Daoy (cell line): ENCODE measurements around the gene SMAD5. TPM values are rescaled to one million over a fixed set of nuclear protein-coding genes. Genes with fewer than 3 reads are reported as not detected.

Source experiments
- DNase-seq: peaks from one replicate; pipeline ENCODE4 v3.0.0-alpha.2; 2015; ENCODE audit warnings: low read depth
- total RNA-seq: library from RNA; depleted of rRNA; stranded (reverse); fragments of >200 nt; shearing (Covaris generic); gene quantifications from 2 replicates; pipeline ENCODE4 v1.2.3, GENCODE V29; 2014

SMAD5 gene
- total RNA-seq, 1 experiment from 2014 or later = 57.1 TPM

DNA sequence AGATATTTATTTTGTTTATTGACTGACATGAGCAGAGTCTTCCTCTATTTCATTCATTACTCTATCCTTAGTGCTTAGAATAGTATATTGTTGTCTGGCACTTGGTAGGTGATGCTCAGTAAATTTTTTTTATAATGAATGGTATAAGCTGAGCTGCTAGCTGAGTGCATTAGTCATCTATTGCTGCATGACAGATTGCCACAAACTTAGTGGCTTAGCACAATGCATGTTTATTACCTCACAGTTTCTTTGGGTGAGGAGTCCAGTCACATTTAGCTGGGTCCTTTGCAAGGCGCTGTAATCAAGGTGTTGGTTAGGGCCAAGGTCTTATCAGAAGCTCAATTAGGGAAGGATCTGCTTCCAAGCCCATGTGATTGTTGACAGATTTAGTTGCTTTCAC is 23.1 kb downstream of the SMAD5 start:
- DNase-seq = no peak

DNA sequence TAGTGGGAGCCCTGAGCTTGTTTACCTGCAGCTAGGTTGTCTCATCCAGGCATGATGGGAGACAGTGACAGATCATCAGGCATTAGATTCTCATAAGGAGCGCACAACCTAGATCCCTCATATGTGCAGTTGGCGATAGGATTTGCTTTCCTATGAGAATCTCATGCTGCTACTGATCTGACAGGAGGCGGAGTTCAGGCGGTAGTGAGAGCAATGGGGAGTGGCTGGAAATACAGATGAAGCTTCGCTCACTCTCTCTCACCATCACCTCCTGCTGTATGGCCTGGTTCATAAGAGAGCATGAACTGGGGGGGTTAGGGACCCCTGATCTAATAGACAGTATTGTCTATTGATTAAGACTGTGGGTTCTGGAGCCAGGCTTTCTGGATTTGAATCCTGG is 24.9 kb downstream of the SMAD5 start:
- no peak for DNase-seq

DNA sequence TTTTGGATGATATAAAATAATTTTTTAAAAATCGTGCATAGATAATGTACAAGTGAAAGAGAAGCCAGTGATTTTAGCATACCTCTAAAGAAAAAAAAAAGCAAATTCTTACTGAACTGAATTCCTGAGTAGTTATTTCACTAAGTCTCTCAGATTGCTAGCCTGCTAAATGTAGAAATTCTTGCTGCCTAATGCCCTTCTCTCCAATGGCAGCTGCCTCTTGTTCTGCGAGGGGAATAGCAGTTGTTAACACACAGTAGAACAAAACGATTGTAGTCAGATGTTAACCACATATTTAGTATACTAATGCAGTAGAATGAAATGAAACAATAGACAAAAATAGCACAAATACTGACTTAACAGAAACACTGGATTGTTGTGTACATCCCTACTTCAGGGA is 26.8 kb downstream of the SMAD5 start:
- DNase-seq = no peak

DNA sequence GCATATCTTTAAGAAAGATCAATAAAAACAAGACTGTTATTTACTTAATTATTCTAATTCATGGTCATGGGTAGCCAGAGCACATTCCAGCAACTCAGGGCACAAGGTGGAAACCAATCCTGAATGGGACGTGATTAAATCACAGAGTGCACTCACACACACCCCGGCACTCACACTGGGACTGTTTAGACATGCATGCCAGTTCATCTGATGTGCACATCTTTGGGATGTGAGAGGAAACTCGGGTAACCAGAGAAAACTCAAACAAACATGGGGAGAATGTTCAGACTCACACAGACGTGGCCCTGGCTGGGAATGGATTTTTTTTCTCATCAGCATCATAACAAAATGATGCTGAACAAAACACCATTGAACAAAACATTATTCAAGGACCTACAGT is 29.4 kb downstream of the SMAD5 start:
- no peak for DNase-seq

DNA sequence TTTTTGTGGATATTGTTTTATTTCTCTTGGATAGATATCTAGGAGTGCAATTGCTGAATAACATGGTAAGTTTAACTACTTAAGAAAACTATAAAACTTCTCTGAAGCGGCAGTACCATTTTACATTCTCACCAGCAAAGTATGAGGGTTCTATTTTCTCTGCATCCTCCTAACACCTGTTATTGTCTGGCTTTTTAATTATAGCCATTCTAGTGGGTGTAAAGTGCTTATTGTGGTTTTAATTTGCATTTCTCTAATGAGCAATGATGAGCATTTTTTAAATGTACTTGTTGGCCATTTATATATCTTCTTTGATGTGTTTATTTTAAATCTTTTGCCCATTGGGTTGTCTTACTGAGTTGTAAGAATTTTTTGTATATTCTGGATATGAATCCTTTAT is 31.6 kb downstream of the SMAD5 start:
- no peak for DNase-seq

DNA sequence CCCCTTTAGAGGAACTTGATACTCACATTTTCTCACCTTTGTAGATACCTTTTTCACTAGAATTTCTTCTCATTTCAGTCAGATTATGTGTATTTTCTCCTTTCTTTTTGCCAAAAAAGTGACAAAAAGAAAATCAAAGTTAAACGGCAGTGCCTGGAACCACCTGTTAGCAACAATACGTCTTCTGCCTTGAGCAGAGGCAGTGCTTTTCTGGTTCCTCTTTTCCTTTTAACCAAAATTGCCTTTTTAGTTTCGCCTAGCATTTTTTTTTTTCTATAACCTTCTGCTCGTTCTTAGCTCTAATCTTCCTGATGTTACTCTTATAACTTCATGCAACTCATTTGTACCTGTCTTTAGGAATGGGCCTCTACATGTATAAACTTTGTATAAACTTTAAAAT is 34.3 kb downstream of the SMAD5 start:
- no peak for DNase-seq

DNA sequence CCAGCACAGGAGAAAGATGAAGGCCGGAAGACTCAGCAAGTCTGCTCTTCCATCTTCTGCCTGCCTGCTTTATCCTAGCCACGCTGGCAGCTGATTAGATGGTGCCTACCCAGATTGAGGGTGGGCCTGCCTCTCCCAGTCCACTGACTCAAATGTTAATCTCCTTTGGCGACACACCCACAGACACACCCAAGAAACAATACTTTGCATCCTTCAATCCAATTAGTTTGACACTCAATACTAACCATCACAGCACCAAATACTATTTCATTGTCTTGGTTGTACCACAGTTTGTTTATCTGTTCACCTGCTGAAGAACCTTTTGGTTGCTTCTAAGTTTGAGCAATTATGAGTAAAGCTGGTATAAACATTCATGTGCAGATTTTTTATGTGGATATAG is 36.6 kb downstream of the SMAD5 start:
- DNase-seq = no peak

DNA sequence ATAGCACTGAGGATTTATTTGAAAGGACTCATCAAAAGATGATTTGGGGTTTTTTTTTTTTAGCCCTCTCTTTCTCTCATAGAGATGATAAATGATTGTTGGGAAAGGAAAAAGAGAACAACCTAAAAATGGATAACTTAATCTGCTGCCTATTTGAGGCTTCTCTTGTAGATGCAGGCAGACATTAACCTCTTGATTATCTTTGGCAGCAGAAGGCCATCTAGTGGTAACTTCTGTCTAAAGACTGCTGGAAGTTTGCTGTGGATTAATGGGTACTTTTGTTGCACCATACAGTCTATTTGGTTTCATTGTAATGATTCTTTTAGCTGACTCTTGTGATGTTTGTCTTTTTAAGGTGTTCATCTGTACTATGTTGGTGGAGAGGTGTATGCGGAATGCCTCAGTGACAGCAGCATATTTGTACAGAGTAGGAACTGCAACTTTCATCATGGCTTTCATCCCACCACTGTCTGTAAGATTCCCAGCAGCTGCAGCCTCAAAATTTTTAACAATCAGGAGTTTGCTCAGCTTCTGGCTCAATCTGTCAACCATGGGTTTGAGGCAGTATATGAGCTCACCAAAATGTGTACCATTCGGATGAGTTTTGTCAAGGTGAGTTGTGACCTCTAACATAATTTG is 41.5 kb downstream of the SMAD5 start:
- no peak for DNase-seq

DNA sequence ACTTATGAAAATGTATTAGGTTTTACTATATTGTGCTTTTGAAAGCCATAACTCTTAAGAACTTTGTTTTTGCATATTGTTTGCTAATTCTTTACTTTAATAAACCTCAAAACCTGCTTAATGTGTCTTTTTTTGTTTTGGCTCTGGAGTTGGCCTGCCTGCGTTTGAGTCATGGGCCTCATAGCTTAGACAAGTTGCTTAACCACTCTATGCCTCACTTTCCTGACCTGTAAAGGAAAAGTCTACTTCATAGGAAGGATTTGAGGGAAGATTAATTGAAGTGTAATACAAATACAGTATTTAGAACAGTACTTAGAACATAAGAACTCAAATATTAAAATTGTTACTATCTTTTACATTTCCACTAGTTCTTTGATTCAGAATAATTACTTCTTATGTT is 50.0 kb downstream of the SMAD5 start:
- DNase-seq = no peak

DNA sequence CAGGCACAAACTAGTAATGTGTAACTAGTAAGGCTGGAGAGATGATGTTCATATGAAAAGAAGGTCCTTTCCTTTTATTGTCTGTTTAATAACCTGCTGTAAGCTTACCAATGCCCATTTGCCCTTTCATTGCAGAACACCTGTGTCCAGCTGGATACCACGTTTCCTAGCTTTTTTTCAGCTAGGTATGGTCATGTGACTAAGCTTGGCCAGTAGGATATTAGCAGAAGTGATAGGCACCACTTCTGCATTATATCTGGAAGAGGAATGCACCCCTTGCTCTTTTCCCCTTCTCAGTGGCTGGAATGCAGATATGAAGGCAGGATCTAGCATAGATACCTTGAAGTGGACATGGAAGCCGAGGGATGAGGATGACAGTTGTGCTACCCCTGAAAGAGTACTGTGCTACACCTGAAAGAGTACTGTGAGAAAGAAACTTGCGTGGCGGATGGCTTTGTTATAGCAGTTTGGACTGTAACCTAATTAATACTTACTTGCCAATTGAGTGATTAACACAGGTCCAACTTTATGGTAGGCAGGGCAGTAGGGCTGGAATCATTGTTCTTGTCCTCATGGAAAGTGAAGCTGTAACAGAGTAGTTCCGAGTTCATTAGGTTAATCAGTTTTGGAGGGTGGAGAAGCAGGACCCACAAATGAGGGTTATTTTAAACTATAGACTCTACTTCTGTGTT is 53.5 kb downstream of the SMAD5 start:
- DNase-seq = no peak

DNA sequence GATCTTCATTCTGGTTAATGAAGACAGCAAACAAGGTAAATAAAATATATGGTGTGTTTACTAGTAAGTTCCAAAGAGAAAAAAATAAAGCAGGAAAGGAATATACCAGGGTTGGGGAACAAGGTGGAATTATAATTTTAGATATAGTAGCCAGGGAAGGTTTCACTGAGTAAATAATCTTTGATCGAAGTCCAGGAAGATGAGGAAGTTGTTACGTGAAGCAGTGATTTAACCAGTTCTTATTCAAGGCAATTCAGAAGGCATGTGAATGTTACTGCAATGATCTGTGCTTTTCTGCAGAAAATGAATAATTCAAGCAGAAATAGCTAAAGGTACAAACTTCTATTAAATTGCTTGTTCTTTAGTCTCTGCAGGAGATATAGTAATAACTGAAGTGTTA is 54.2 kb downstream of the SMAD5 start:
- DNase-seq = no peak

DNA sequence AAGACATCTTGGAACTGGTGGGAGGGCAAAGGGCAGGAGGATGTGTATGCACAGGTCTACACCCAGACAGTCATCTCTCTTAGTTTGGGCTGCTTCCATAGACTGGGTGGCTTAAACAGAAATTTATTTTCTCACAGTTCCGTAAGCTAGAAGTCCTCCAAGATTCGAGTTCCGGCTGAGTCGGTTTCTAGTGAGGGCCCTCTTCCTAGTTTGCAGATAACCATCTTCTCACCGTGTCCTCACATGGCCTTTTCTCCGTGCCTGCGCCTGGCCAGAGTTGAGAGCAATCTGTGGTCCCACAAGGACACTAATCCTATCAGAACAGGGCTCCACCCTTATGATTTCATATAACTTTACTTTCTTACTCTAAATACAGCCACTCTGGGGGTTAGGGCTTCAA is 56.2 kb downstream of the SMAD5 start:
- no peak for DNase-seq

DNA sequence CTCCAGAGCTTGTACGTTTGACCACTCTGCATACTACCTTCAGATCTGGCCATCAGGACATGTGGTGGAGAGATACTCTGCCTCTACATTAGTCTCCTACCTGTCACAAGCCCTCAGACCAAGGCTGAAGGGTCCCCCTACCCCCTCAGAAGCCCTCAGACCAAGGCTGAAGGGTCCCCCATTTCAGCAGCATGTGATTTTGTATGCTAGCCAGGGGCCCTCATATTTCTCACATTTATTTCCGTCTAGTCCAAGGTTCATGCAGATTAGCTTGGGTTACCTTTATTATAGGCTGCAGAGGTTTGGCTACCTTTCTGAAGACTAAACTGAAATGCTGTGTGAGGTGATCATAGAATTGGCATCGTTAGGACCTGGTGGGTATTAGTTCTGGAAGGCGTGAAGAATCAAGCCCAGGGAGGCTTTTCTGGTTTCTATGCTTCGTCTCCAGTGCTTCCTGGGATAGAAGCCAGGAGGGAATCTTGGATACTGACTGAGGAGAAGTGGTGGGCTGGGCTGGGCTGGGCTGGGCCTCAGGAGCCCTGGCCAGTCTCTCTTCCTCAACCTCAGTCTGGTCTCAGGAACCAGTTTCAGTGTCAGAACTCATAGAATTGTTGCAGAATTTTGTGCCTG is 57.6 kb downstream of the SMAD5 start:
- DNase-seq = no peak

DNA sequence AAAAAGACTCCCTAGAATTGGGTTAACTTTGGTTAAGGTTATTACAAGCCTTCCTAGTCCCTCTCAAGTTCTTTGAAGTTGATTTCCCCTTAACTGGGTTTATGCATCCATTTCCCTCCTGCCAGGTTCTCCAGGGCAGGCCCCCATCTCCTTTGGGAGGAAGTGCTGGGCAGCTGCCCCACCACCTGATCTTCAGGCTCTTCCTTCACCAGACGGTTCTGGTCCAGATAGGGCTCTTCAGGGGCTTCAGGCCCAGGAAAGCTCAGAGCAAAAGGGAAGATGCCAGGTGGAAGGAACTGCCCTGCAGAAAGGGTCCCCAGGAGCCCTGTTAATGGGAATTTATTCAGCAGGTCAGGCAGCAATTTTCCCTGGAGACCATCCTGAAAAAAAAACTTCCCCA is 58.3 kb downstream of the SMAD5 start:
- DNase-seq = no peak

DNA sequence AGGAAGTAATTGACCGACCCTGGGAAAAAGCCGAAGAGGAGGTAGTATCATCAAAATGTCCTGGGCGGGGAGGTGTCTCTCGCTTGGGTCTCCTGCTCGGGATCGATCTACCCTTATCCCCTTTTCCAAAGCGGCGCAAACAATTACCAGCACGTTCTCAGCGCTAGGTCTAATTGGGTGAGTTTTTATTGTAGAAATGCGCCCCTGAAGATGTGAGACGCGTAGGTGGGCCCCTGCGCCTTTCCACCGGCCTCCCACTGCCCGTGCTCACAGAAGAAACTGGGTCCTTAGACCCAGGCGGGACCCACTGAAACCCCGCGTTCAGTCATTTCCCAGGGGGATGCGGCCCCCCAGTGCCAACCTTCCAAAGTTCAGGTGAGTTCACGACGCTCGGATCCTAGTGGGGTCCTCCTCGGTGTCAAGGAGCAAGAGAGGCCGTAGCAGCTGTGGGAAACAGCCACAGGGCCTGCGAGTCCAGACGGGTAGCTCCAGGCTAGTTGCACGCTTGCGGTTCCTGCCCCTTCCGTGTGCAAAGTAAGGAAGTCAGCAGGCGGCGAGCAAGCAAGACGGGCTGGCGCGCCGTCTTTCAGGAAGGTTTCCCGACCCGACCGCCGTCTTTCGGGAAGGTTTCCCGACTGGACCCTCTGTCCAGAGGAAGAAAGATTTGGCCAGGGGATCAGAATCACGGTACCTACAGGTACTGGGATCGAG is 58.8 kb downstream of the SMAD5 start:
- DNase-seq = peak; percentile 47

DNA sequence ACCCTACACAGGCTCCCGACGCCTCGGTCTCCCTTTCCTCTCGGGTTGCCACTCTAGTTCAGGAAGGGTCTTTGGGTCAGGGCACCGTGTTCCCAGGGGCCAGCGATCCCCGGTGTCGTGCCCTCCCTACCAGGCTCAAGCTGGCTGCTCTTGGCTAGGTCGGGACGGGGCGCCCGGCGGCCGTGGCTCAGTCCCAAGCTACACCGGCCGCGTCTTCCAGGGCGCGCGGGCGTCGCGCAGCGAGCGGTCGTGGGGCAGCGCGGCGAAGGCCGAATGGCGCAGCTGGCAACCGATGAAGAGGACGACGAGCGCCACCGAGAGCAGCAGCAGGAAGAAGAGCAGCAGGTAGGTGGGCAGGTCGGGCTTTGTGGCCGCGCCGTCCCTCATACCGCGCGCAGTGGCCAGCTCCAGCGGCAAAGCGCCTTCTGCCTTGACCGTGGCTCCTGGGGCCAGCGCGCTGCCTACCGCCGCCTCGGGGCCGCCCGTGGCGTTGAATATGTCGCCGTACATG is 59.4 kb downstream of the SMAD5 start:
- peak; percentile 34 for DNase-seq

DNA sequence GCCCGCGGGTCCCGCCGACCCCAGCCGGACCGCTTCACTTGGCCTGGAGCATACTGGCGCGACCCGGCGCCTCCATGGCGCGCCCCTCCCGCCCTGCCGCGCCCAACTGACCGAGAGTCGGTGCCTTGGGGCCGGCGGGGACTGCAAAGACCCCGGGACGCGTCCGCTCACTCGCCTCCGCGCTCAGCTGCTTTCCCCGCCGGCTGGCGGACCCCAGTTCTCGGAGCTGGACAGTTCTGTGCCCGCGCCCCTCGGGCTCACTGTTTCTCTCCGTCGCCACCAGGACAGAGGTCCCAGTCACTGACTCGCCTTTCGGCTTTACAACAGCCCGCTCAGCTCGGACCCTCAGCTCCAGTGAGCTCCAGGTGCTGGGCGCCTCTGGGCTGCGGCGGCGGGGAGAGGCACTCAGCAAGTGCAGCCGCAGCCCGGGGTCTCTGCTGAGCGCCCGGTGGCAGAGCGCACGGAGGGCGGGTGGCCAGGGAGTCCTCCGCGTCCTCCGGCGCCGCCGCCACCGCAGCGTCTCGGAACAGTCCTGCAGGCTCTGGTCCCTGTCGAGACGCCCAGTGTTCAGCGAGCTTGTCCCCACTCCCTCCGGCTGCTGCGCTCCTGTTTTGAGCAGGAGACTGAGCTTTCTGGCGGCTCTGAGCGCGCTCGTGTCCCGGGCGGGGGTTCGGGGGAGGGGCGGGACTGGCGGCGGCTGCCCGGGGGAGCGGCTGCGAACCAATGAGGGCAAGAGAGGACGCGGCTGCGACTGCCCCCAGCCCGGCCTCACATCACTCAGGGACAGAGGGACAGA is 60.1 kb downstream of the SMAD5 start, which contains the start of gene SMIM32:
Gene SMIM32, minus strand, starts transcription at position 637 of the 796 bp plus-strand sequence. CDS start 638 bp downstream, outside the sequence.
- DNase-seq = peak; percentile 27

DNA sequence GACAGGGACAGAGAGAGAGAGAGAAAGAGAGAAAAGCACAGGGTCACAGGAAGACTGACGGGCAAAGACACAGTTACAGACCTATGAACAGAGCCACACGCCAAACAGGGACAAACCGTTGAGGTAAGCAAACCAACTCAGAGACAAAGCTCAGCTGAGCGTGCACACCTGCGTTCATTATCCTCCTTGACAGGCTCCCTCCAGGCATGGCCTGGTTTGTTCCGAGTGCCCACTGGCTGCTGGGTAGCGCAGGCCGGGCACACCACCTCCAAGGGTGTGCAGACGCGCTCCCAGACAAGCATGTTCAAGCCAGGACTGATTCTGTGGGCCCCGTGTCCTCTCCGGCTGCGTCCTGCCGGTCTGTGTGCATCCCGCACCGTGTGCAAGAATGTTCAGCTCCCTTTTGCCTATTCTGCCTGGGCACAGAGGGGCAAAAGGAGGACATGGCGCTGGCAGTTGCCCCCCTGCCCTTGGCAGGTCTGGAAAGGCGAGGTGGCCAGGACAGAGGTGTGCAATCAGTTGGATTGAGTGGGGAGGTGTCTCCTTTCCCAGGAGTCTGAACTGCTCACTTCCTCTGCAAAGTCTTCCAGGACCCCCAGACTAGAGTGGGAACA is 60.8 kb downstream of the SMAD5 start:
- DNase-seq = no peak

DNA sequence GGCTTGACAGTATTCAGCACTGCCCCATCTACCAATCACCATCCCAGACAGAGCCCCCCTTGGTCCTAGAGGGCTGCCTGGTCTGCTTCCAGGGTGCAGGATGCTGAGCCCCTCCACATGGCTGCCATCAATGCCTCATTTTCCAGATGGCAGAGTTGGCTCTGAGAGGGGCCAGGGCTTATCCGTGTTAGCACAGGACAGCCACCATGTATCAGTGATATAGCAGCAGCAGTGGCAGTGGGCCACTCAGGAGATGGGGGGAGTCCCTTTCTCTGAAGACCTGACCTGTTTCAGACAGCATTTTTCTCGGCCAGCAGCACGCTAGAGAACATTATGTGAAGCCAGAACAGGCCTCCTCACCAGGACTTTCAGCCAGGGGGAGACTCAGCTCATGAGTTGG is 61.9 kb downstream of the SMAD5 start:
- no peak for DNase-seq

DNA sequence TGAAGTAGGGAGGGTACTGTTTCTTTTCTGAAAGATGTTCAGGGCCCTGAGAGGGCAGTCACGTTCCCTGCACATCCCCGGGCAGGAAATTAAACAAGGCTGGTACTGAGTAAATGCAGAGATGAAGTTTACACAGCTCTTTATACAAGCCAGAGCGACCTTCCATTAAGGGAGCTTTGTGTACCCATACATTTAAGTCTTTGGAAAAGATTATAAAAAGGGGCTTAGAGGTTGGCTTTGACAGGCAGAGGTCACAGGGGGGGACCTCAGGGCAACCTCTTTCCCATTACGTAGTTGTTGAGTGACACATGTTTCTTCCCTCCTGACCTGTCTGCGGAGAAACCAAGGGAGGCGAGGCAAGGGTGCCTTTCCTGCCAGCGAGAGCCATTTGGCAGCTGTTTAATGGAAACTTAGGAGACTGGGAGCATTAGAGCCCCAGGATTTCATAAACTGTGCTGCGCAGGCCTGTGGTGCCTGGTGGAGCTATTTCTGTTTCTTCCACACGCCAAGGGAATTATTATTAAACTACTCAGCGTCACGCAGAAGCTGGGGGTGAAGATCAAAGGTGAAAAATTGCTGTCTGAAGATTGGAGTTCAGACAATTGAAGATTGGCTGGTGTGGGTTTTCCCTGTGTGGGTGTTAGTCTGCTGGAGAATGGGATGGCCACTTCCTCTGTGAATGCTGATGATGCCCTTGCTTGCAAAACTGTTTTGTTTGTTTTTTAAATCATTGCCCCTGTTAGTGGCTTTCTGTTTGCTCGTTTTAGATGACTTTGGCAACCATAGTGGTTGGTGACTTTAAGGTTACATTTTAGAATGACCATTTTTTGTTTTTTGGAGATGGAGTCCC is 63.6 kb downstream of the SMAD5 start:
- no peak for DNase-seq
